HG03064 (cell line): ENCODE measurements around the gene SCN4B.

ENCODE experiments used
- ATAC-seq: cut with Tn5 transposase; IDR thresholded peaks from one replicate; pipeline ENCODE4 v1.9.1; 2021; ENCODE audit warnings: low read depth; ENCODE audit not compliant: unreplicated experiment

The SCN4B gene

DNA sequence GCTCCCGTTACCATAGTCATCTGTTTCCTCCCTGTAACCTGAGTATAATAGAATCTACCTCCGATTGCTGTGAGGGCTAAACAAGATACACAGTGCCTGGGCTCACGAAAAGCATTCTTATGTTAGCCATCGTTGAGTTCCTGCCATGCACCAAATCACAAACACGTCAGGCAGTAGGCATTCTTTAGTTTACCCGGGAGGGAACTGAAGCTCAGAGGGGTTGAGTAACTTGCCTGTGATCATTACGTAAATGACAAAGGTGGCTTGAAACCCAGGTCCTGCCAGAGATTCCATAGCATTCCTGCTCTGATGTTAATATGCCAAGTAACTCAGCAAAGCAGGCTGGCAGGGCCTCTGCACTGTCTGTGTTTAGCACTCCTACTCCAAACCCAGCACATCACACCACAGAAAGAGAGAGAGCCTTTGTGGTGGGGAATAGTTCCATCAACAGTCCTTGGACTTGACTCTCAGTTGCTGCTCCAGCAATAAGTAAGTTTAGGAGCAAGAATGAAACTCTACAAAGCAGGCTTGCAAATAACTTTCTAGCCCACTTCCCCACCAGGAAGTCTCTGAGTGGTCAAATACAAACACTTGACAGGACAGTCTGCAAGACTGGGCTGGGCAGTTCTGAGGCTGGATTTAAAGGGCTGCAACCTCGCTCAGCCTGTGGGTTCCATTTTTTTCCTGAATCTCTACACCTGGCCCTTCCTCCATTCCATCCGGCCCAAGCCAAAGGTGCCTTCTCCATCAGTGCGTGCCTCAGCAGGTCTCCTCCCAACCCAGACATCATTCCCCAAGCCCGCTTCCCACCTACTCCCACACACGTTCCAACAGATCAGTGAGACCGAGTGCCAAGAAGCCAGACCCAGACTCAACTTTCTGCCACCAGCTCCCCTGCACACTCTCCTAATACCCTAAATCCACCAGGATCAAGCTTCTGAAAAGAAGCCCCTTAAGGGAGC lies 22.7 kb upstream of the SCN4B start:
- ATAC-seq: no peak

GRCh38 chr11:118174006-118174567 lies 21.5 kb upstream of the SCN4B start:
- no peak for ATAC-seq

- ATAC-seq: no peak
Observed at GRCh38 chr11:118172356-118172755, 19.7 kb upstream of the SCN4B start.

DNA sequence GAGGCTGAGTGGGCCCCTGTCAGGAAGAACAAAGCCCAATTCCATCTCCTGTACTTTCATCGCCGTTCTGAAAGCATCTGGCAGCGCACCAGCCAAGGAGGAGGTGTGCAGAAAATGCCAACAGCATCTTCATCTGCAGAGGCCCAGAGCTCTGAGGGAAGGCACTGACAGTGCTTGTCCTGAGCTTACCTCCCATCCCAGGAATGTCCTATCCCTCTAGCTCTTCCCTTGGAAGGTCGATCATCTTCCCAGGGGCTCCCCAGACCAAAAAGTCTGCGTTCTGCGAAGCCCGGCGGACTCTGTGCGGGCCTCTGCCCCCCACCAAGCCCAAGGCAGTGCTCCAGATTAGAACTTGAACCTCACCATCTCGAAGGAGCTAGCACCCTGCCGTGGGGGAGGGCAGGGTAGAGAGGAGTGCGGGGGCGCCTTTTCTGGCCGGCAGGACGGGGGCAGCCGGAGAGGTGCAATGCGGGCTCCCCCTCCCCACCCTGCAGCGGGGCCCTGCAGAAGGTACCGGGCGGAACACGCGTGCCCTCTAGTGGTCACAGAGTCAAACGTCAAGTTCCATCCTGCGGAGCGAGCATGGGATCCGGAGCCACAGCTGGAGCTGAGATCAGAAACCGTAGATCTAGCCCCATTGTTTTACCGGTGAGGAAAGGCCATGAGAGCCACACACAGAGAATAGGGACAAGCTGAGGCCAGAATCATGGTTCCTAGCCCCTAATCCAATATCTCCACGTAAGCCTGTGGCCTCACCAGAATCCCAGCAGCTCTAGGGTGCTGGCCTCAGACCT lies 18.8 kb upstream of the SCN4B start:
- no peak for ATAC-seq

GRCh38 chr11:118170882-118171268 lies 18.3 kb upstream of the SCN4B start:
- ATAC-seq: no peak

DNA sequence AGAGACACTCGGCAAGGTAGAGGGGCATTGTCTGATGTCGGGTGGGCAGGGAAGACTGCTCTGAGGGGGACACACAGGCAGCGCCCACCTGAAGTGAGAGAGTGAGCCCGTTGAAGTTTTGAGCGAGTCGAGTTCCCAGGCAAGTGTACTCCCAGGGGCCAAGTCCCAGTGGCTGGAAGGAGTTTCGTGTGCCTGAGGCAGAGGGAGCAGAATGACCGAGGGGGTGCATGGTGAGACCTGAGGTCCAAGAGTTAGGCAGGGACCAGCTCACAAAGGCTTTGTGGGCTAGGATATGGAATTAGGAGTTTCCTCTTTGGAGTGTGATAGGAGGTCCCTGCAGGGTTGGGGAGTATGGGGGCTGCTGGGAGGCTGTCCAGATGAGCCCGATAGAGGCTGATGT lies 17.6 kb upstream of the SCN4B start:
- ATAC-seq: no peak

DNA sequence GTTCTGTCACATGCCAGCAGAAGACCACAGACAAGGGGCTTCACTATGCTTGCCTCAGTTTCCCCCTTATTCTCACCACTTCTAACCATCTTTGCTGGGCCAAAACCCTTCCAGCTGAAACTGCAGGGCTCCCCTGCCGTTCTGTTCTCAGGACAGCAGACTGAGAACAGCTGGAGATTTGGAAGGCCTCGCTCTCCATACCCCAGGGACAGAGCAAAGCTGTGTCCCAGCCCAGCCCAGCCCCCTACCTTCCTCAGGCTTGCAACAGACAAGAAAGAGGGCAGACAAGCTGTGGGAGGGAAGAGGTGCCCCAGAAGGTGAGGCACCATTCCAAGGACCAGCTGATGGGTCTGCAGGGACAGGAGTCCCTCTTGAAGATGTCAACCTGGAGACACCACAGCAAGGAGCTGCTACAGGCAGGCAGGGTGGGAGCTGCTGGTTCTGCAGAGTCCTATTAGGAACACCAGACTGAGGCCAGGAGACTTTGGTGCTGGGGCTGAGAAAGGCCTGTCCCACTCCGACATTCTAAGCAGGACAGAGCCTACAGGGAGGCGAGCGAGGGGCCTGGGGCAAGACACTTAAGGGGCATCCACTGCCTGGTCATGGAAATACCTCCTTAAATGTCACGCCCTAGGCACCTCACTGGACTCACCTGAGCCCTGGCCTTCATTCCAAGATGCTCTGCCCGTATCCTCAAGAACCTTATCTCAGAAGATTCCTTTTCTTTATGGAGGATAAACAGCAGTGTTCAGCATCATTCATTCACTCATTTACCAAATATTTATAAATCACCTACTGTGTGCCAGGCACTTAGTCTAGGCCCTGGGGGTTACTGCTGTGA lies 16.9 kb upstream of the SCN4B start:
- no peak for ATAC-seq

DNA sequence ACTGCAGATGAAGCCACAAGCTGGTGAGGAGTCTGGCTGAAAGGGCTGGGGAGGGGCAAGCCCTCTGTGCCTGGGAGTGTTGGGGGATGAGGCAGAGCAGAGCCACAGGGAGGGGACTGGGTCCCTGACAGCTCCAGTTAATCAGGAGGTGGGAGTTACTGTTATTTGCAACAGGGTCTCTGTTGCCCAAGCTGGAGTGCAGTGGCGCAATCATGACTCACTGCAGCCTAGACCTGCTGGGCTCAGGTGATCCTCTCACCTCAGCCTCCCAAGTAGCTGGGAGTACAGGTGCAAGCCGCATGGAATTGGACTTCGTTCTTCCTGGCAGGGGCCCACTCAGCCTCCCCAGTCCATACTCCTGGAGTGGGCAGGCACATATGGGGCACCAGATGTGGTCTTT lies 16.1 kb upstream of the SCN4B start:
- ATAC-seq: no peak

DNA sequence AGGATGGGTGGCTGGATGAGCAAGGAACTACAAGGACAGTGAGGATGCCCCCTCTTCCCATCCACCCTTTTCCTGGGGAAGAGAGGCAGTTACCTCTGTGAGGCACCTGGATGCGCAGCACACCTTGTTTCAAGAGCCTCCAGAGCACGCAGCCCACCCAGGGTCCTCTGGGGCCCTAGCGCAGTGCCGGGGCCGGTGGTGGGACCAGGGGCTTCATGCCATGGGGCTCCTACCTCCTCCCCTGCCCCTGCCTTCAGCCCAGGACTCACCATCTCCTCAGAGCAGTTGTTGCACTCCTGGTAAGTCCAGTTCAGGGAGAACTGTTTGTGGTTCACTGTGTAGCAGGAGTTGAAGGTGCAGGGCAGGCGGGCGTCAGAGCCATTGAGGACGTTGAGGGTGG lies 15.7 kb upstream of the SCN4B start:
- ATAC-seq: no peak

DNA sequence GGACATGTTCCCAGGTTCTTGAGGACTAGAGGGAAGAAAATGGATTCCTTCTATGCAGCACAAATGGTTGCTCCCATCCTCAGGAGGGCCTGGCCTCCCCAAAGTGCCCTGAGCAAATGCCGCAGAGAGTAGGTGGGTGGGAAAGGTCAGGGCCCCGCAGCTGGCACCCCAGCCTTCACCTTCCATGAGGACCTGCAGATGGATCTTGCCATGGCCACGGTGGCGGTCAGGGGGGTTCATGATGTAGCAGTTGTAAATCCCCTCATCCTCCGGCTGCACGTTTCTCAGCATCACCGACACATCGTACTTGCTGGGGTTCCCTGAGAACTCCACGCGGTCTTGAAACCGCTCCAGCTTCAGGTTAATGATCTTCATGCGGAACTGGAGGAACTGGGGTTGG lies 15.3 kb upstream of the SCN4B start:
- ATAC-seq: no peak

DNA sequence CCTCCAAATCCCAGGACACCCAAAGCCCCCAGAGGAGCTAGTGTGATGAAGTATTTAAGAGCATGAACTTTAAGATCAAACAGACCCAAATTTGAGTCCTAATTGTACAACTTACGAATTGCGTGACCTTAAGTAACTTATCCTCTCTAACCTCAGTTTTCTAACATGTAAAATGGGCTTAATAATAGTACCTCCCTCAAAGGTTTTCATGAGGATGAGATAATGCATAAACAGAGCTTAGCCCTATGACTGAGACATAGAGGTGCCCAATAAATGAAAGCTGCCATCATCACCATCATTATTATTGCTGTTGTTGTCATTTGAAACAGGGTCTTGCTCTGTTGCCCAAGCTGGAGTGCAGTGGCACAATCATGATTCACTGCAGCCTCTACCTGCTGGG lies 14.6 kb upstream of the SCN4B start:
- ATAC-seq: no peak

DNA sequence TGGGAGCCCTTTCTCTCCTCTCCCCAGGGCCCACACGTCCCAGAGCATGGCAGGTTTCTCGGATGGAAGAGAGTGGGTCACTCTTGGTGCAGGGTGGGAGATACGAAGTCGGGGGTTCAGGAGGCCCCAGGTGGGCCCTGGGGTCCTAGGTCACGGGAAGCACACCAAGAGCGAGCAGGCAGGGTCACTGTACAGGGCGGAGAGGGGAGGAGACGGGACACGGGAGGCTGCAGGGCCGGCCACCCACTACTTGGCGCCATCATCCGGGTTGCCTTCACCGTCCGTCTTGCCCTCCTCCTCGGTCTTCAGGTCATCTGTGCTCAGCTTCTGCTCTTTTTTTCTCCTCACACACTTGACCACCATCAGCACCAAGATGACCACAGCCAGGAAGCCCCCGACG lies 14.0 kb upstream of the SCN4B start:
- ATAC-seq: no peak

- ATAC-seq: no peak
Observed at GRCh38 chr11:118164885-118165284, 12.3 kb upstream of the SCN4B start.

GRCh38 chr11:118163494-118163893 lies 10.9 kb upstream of the SCN4B start:
- ATAC-seq: no peak

GRCh38 chr11:118162846-118163245 lies 10.2 kb upstream of the SCN4B start:
- ATAC-seq: no peak

DNA sequence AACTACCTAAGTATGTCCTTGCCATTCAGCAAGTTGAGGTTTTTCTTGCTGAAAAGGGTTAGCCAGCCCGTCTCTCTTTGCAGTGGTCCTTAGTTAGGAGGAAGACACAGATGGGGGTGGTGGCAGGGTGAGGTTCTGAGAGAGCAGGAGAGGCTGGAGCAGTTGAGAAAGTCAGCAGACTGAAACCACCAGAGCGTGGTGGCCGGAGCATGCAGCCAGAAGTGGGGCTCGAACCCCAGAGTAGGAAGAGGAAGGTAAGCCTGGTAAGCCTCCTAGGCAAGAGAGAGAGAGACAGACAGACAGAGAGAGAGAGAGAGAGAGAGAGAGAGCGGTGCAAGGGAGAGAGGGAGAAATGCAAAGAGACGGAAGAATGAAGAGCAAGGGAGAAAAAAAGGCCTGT lies 9.2 kb upstream of the SCN4B start:
- ATAC-seq: no peak

DNA sequence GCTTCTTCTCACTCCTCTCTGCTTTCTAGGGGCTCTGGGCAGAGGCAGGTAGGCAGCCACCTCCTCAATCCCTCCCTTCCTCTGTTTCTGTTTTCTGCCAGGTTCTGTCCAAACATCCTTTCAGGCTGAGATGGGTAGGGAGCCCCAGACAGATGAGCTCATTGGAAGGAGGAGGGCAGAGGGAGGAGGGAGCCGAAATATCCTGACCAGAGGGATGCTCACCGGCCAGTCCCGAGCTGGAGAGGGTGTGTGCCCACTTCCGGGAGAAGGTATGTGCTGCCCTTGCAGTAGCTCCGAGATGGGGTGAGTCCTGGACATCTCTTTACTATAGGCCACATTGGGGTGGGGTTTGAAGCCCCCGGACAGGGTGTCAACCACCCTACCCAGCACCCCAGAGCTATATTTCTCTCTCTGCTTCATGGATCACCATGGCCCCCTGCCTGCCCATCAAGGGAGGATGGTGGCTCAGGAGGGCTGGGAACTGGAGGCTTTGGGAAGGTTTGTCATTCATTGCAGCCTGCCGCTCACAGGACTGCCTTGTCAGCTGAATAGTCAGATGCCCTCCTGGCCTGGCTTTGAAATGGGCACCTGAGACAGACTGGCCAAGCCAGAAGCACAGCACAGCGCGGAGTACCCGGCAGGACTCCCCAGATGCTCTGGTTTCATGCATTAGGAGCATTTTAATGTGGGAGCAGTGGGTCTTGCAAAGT lies 4.7 kb upstream of the SCN4B start:
- no peak for ATAC-seq

- no peak for ATAC-seq
Observed at GRCh38 chr11:118156531-118157185, 4.0 kb upstream of the SCN4B start.

DNA sequence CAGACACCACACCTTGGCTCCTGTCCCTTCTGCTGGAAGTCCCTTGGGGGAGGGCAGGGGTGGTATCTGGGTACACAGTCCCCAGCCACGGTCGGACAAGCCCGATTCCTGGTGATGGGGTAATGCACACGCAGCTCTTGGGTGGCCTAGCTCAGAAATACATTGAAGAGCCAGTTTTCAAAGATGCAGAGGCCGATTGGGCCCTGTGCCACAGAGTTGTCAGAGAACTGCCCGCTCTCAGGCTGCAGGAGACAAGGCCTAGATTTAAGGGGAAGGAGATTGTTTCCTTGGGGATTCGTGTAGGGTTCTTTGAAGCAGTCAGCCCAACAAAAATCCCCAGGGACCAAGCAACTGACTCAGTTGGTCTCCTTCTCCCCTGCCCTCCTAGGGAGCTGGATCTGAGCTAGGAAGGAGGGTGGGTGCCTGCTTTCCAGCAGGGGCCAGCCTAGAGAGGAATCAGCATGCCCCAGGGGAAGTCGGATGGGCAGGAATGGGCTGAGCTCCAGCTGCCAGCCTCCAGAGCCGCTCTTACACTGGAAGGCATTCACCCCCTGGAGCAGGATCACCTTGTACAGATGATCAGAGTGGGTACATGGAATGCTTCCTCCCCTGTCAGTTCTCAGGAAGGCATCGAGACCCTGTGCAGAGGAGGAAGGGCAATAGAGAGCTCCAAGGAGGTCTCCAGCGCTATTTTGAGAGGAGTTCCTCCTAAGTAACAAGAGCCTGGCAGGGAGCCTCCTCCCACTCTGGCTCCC lies 3.3 kb upstream of the SCN4B start:
- ATAC-seq: no peak
